Measurements from ENCODE around the gene CTSZ.

CTSZ gene

DNA sequence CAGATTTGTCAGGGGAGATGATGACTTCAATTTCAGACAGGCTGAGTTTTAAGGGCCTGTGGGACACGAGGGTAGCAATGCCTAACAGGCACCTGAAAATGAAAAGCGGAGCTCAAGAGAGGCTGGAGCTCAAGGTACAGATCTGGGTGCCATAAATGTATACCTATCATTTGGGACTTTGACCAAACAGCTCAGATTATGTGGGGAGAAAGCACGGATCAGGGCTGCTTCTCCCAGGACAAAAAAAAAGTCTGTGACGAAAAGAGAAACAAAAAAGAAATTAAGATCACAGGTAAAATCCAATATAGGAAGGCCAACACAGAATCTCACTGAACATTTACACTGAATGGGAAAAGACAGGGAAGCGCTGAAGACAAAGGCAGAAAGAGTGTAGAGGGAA is 33.6 kb upstream of the CTSZ start:
- in situ Hi-C loops (cut with MboI; ENCODE audit: low sequenced_read_pairs, unreplicated experiment), result no loop called here
- no peak for DNase-seq (ENCODE audit: low spot score)
- TF ChIP-seq, protein P1, sequence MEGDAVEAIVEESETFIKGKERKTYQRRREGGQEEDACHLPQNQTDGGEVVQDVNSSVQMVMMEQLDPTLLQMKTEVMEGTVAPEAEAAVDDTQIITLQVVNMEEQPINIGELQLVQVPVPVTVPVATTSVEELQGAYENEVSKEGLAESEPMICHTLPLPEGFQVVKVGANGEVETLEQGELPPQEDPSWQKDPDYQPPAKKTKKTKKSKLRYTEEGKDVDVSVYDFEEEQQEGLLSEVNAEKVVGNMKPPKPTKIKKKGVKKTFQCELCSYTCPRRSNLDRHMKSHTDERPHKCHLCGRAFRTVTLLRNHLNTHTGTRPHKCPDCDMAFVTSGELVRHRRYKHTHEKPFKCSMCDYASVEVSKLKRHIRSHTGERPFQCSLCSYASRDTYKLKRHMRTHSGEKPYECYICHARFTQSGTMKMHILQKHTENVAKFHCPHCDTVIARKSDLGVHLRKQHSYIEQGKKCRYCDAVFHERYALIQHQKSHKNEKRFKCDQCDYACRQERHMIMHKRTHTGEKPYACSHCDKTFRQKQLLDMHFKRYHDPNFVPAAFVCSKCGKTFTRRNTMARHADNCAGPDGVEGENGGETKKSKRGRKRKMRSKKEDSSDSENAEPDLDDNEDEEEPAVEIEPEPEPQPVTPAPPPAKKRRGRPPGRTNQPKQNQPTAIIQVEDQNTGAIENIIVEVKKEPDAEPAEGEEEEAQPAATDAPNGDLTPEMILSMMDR (IDR thresholded peaks at IDR 0.05; ENCODE audit: borderline replicate concordance, control extremely low read depth, extremely low read depth, insufficient read depth, missing control alignments), result no peak

- DNase-seq (ENCODE audit: low spot score), result no peak
- in situ Hi-C loops (cut with MboI; ENCODE audit: low sequenced_read_pairs, unreplicated experiment), result no loop called here
- TF ChIP-seq, protein P1 (IDR thresholded peaks at IDR 0.05; ENCODE audit: borderline replicate concordance, control extremely low read depth, extremely low read depth, insufficient read depth, missing control alignments), result no peak
Measured at GRCh38 chr20:59039233-59039632, 32.2 kb upstream of the CTSZ start.

DNA sequence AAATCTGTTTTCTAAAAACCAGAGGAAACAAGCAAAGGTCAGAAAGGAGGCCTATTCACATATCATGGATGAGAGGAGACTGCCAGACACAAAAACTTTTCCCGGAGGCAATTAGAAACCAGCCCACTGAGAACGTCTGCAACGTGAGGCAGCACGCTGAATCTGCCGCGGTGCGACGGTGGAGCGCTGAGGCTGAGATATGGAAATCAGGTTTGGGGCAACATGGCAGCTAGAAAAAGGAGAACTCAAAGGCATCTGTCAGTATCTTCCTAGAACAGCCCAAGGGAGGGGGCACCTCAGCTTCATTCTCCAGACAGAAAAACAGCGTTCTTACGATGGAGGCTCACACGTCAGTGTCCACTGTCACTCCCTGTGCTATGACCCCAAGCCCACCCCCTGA is 30.3 kb upstream of the CTSZ start:
- in situ Hi-C loops (cut with MboI; ENCODE audit: low sequenced_read_pairs, unreplicated experiment), result no loop called here
- TF ChIP-seq, protein P1 (IDR thresholded peaks at IDR 0.05; ENCODE audit: borderline replicate concordance, control extremely low read depth, extremely low read depth, insufficient read depth, missing control alignments), result no peak
- DNase-seq (ENCODE audit: low spot score), result no peak

DNA sequence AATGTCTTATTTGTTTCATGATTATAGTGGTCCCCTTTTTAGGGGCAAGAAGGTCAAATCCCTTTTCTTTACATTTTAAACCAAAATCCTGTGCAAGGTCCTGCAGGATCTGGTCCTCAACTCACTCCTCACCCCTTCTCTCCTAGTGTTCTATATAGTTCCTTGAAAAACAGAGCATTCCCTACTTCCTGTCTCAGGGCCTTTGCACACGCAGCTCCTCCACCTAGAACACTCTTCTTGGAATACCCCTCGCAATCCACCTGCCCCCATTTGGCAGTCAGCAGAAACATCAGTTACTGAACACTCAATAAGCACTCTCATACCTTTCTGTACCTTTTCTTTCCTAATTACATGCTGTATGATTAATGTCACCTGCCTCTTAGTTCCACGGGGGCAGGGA is 28.3 kb upstream of the CTSZ start:
- in situ Hi-C loops (cut with MboI; ENCODE audit: low sequenced_read_pairs, unreplicated experiment), result no loop called here
- TF ChIP-seq, protein P1 (IDR thresholded peaks at IDR 0.05; ENCODE audit: borderline replicate concordance, control extremely low read depth, extremely low read depth, insufficient read depth, missing control alignments), result no peak
- DNase-seq (ENCODE audit: low spot score), result no peak

DNA sequence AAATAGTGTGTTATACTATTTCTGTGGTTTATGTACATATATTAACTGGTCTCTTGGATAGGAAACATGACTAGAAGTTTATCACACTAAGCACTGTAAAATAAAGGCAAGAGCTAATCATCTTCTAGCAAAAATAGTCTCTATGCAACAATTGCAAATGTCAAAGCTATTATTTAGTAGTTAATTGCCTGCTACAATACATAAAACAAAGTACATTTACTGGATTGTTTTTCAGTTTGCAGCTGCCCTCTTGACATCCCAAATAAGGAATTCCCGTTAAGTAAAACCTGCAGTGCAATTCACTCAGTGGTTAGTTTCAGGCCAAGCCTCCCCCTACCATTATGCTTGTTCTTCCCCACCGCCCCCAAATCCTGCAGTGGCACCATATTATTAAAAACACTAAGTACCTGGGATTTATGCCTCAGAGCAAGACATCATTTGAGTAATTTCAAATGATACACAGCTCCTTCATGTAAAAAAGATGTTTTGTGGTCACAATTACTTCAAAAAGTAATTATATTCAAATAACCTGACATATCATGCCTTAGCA is 26.6 kb upstream of the CTSZ start:
- TF ChIP-seq, protein P1 (IDR thresholded peaks at IDR 0.05; ENCODE audit: borderline replicate concordance, control extremely low read depth, extremely low read depth, insufficient read depth, missing control alignments), result no peak
- DNase-seq (ENCODE audit: low spot score), result no peak
- in situ Hi-C loops (cut with MboI; ENCODE audit: low sequenced_read_pairs, unreplicated experiment), result no loop called here

GRCh38 chr20:59033093-59033492 is 26.0 kb upstream of the CTSZ start:
- DNase-seq (ENCODE audit: low spot score), result no peak
- TF ChIP-seq, protein P1 (IDR thresholded peaks at IDR 0.05; ENCODE audit: borderline replicate concordance, control extremely low read depth, extremely low read depth, insufficient read depth, missing control alignments), result no peak
- in situ Hi-C loops (cut with MboI; ENCODE audit: low sequenced_read_pairs, unreplicated experiment), result no loop called here

DNA sequence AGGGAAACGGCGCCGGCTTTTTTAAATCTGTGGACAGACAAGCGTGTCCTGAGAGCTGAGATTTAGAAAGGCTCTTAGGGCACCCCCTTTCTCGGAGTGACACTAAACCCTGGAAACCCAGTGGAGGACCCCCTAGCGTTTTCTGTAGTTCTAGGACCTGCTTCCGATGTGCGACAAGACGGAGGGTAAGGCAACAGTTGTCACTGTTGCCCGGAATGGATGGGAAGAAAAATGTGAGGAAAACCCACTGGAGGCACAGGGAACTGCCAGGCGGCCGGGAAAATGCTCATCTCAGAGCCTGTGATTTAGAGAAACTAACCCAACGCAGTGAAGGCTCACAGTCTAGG is 25.6 kb upstream of the CTSZ start:
- in situ Hi-C loops (cut with MboI; ENCODE audit: low sequenced_read_pairs, unreplicated experiment), result no loop called here
- TF ChIP-seq, protein P1 (IDR thresholded peaks at IDR 0.05; ENCODE audit: borderline replicate concordance, control extremely low read depth, extremely low read depth, insufficient read depth, missing control alignments), result no peak
- DNase-seq (ENCODE audit: low spot score), result no peak

Measured in GM13976 (cell line).